GM12873 (cell line): ENCODE measurements around the gene CNPY3.

Experiments used
- TF ChIP-seq, protein P1 (sequence below): IDR thresholded peaks from 2 replicates; pipeline ENCODE4 v1.5.1; 2012; ENCODE audit warnings: low read depth, mild to moderate bottlenecking, moderate library complexity, low read length, control low read depth; ENCODE audit not compliant: insufficient read depth; ENCODE audit errors: missing control alignments

CNPY3 gene

DNA sequence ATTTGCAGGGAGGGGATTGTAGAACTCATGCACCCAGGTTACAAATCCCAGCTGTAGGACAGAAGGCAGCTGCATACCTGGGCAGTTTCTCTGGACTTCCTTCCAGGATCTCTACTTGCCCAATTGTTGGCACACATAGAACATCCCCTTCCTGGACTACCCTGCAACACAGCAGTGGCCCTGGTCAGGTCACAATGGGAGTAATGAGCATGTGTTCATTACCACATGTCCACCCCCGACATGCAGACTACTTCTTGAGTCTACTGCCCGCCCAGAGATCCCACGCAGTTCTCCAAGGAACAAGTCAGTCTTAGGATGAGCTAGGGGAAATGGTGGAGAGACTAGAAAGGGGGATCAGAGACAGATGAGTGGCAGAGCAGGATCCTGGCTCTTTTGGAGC lies 44.6 kb downstream of the CNPY3 start:
- TF ChIP-seq, protein P1, sequence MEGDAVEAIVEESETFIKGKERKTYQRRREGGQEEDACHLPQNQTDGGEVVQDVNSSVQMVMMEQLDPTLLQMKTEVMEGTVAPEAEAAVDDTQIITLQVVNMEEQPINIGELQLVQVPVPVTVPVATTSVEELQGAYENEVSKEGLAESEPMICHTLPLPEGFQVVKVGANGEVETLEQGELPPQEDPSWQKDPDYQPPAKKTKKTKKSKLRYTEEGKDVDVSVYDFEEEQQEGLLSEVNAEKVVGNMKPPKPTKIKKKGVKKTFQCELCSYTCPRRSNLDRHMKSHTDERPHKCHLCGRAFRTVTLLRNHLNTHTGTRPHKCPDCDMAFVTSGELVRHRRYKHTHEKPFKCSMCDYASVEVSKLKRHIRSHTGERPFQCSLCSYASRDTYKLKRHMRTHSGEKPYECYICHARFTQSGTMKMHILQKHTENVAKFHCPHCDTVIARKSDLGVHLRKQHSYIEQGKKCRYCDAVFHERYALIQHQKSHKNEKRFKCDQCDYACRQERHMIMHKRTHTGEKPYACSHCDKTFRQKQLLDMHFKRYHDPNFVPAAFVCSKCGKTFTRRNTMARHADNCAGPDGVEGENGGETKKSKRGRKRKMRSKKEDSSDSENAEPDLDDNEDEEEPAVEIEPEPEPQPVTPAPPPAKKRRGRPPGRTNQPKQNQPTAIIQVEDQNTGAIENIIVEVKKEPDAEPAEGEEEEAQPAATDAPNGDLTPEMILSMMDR: no peak

DNA sequence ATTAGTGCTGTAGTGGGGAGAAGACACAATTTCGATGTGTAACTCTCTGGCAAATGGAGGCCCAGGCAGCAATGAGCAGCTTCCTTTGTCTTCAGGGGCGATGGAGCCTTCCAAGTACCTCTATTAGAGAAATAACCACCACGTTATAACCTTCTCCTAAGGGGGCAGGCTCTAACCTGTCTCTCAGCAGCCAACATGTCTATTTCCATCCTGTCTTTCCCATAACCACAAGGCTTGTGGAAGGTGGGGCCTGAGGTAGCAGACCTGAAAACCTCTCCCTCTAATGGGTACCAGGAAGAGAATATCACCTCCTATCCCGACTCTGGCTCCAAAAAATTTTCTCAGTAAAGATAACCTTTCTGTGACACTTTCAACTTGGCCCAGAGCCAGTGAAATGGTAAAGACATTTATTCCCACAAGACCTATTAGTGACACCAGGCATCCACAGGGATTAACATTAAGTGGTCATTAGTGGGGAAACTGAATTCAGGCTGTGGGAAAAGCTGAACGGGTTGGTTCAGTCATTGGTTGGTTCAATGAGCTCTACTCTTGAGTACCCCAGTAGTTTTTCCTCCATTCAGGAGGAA lies 45.7 kb downstream of the CNPY3 start:
- TF ChIP-seq, protein P1: no peak

DNA sequence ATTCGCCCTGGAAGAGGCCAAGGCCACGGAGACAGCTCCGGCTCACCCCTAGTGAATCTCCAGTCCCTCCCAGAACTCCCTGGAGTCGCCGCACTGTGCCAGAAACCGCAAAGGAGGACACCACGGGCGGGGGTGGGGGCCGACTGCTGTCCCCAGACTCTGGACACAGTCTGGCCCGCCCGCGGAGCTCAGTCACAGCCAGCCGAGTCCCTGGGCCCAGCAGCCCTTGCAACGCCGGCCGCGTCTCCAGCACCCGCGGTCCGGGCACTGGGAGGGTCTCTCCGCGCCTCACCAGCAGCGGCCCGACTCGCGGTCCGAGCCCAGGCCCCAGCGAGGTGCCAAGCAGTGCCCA lies 49.2 kb downstream of the CNPY3 start:
- TF ChIP-seq, protein P1: no peak

DNA sequence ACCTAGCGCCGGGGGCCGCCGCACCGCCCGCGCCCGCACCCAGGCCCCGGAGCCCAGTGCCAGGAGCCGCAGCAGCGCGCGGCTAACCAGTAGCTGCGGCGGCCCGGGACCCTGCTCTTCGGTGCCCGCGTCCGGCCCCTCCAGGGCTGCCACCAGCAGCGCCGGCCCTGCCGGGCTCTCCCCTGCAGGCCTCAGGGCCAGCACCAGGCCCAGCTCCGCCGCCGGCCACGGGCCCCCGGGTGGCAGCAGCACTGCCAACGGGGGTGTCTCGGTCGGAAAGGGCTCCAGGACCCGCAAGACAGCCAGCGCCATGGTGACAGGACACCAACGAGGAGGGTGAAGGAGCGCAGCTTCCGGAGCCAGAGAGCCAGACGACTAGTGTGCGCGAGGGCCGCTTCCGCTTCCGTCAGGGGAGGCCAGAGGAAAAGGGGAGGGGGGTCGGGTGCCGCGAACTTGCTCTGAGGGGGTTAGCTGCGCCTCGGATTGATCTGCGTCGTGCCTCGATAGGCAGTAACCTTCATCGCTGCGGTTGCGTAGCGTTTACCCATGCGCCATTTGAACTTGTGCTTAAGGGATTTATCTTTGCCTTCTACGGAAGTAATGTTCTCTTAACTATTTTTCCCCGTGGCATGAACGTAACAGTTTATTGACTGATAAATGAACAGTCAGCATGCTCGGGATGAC lies 49.7 kb downstream of the CNPY3 start, which contains the start of gene PEX6:
Gene PEX6 (minus strand): TSS at position 343 of the 684 bp plus-strand sequence. CDS start 31 bp downstream, at position 312.
- TF ChIP-seq, protein P1: no peak

DNA sequence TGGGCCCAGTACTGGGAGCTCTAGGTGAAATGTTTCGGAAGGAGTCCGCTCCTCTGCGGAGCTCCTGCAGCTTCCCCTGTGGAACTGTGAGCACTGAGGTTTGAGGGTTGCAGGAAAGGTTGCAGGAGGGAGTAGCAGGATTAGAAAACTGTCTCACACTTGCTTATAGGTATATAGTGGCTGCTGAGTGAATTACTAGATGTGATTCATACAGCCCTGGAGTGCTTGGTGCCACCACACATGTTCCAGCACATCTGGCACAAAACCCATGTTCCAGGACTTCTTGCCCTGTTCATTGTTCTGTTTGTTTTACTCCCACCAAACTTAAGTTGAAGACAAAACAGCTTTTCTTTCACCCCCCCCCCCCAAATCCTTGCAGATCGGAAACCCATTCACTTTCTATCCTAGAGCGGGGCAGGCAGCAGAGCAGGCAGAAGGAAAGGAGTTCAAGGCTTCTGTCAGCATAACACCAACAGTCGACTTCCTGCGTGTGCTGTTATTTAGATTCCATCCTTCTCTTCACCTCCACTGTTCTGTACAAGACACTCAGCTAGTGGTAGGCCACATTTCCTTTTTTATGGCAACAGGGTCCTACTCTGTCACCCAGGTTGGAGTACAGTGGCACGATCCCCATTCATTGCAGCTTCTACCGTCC lies 50.4 kb downstream of the CNPY3 start:
- TF ChIP-seq, protein P1: peak; percentile 9

DNA sequence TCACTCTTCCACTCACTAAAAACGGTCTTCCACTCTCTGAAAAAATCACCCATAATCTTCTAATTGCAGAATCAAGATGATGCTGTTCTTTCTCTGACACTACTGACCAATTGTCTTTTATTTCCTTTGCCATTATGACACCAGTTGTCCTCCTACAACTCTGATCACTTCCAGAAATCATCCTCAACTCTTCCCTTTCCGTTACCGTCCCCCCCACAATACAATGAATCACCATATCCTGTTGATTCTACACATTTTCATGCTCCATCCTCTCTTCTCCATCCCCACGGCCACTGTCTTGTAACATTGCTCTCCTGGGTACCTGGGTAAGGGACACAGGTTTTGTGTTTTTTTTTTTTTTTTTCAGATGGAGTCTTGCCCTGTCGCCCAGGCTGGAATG lies 52.6 kb downstream of the CNPY3 start:
- TF ChIP-seq, protein P1: no peak
